CD4-positive, alpha-beta T cell treated with Interleukin-6 for 4 hours (primary cell): ENCODE data around the gene SIL1.
"Not testable (repeated sequence)": the region's sequence is repeated elsewhere in the genome, so short reads cannot be mapped to it uniquely, and the experiment has no call there.

ENCODE experiments used
- DNase-seq: peaks from one replicate; pipeline ENCODE4 v3.0.0-alpha.2; 2020; ENCODE audit warnings: mixed read lengths

Gene SIL1

DNA sequence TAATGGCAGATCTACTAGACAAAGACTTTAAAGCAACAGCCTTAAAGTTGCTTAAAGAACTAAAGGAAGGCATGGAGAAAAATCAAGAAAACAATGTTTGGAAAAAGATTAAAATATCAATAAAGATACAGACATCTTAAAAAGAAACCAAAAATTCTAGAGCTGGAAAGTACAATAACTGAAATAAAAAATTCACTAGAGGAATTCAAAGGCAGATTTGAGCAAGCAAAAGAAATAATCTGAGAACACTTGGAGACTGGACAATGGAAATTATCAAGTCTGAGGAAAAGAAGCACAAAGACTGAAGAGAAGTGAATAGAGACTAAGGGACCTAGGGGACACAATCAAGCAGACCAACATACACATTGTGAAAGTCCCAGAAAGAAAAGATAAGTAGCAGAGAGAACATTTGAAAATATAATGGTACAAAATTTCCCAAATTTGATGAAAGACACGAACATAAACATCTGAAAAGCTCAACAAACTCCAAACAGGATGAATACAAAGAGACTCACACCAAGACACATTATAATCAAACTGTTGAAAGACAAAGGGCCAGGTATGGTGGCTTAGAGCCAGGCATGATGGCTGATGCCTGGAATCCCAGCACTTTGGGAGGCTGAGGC, 26.3 kb downstream of the SIL1 start:
- DNase-seq, result no peak

DNA sequence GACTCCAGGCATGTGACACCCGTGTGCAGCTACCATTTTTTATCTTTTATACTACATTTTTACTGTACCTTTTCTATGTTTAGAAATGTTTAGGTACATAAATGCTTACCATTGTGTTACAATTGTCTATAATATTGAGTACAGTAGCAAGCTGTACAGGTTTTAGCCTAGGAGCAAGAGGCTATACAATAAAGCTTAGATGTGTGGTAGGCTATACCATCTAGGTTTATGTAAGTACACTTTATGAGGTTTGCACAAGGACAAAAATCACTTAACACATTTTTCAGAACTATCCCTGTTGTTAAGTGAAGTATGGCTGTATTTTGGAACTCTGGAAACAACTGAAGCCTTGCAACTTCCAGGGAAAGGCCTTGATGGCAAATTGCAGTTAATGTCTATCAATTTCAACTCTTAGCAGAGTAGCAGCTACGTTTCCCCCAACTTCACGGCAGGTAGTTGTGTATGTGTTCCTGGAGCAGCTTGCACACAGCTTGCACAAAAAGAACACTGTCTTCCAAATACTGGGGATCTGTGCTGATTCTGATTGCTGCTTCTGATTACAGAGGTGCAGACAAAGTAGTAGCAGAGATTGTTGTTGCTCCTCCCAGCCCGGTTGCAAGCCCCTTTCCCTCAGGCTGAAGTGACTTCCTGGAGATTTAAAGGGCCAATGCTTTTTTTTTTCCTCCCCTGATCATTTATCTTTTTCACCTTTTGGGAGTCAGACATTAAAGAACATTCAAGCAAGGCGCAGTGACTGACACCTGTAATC, 30.0 kb downstream of the SIL1 start:
- DNase-seq, result no peak

DNA sequence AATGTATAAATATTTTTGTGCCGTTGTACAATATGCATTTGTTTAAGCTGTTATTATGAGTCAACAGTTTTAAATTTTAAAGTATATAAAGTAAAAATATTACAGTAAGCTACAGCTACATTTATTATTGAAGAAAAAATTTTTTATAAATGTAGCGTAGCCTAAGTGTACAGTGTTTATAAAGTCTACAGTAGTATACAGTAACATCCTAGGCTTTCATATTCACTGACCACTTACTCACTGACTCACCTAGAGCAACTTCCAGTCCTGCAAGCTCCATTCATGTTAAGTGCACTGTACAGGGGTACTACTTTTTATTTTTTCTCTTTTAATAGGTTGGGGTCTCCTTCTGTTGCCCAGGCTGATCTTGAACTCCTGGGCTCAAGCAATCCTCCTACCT, 30.6 kb downstream of the SIL1 start:
- no peak for DNase-seq

- DNase-seq, result no peak
Observed at GRCh38 chr5:139167063-139167462, 31.1 kb downstream of the SIL1 start.

DNA sequence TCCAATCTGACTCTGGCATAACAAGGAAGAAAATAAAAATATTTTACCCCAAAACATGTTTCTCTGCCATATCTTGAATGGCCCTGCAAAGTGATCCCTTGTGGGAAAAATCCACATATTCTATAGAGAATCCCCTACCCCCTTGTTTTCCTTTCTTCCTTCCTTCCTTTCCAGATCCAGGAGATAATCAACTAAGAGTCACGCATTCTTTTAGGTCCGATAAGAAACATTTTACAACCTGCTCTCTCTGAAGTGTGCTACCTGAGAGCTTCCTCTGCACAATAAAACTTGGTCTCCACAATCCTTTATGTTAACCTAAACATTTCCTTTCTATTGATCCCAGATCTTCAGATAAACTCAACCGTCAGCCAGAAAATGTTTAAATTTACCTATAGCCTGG, 33.3 kb downstream of the SIL1 start:
- DNase-seq, result not testable (repeated sequence)

- no peak for DNase-seq
Observed at GRCh38 chr5:139164020-139164419, 34.1 kb downstream of the SIL1 start.

DNA sequence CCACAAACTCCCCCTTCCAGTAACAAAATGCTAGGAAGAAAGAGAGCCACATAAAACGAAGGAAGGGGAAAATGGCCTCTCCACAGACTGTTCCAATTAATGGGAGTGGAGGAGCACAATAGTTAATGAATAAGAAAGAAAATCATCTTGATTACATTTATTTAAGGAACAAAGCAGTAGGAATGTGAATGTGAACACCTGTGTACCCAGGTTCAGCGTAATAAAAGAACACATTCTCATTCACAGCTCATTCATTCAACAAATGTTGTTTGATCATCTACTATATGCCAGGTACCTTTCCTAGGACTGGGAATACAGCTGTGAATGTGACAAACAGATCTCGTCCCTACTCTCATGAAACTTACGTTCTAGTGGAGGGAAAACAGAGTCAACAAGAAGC, 35.7 kb downstream of the SIL1 start:
- no peak for DNase-seq

- DNase-seq, result no peak
Observed at GRCh38 chr5:139158791-139159190, 39.4 kb downstream of the SIL1 start.

DNA sequence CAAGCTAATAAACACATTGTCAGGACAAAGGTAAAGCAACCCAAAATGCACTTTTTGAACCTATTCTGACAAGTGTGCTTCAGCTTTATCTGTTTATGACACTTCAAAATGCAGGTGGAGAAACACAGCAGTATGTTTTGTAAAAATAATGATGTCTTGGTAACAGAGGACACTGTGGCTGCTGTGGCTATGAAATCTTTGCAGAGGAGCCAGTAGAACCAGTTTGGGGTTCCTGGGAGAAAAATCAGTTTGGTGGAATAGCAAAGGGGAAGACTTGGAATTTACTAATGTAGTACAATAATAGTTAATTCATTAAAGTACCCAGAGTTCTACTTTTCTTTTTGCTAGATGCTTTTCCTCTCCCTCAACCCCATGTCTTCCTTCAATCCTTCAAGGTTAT, 40.6 kb downstream of the SIL1 start:
- DNase-seq, result no peak

GRCh38 chr5:139156814-139157213, 41.4 kb downstream of the SIL1 start:
- DNase-seq, result no peak

GRCh38 chr5:139155333-139155732, 42.8 kb downstream of the SIL1 start:
- no peak for DNase-seq

DNA sequence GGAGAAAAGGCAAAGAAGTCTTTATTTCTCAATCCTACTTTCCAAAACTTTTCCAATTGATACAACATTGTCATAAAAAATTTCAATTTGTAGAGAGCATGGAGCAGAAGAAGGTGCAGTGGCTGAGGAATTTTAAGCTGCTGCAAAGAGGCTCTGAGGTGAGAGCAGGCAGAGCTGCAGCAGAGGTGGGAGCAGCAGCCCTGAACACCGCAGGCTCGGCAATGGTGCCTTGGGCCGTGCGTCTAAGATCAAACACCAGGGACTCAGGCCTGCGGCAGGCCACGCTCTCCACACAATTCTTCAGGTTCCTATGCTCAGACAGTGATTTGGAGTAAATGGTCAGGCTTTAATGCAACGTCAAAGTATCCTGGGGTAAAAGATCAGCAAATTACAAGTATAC, 46.3 kb downstream of the SIL1 start:
- no peak for DNase-seq

- no peak for DNase-seq
Observed at GRCh38 chr5:139150367-139150999, 47.7 kb downstream of the SIL1 start.

GRCh38 chr5:139149477-139150199, 48.5 kb downstream of the SIL1 start:
- no peak for DNase-seq

DNA sequence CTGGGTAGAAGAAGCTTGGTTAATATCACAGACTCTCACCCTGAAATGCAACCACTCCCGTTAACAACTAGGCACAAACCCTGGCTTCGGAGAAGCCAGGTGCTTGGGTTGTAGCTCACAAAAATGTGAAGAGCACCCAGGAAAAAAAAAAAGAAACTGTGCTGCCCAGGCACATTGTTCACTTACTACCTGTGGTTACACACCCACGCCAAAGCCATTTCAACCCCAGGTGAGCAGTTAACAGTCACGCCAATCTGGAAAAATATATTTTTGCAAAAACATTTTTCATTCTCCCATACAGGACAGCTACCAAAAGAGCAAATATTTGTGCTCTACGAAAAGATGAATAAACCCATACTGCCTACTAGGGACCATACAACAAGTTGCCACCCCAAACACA, 49.2 kb downstream of the SIL1 start:
- DNase-seq, result no peak

- DNase-seq, result no peak
Observed at GRCh38 chr5:139148306-139148705, 49.9 kb downstream of the SIL1 start.

DNA sequence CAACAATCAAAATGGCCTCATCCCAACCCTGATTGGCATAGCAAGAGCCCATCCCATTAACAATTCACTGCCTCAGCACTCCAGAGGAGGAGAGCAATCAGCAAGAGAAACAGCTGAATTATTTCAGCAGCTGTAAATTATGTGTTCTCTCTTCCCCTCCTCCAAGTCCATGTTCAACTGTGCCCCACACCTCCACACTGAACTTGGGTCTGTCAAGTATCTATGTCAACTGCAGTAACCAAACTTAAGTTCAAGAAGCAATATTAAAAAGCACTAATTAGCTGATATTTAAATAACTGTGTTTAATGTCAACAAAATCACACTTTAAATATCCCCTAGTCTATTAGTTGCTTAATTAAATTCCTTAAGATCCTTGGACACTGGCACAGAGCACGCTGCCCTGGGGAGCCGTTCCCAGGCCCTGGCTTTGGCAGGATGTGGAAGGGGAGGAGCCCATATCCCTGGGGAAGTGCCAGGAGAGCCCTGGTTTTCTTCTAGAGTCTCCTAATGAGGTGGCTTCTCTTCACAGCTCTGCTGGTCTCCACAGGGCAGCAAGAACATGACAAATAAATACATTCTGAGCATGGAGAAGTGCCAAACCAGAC, 50.6 kb downstream of the SIL1 start:
- DNase-seq, result no peak

DNA sequence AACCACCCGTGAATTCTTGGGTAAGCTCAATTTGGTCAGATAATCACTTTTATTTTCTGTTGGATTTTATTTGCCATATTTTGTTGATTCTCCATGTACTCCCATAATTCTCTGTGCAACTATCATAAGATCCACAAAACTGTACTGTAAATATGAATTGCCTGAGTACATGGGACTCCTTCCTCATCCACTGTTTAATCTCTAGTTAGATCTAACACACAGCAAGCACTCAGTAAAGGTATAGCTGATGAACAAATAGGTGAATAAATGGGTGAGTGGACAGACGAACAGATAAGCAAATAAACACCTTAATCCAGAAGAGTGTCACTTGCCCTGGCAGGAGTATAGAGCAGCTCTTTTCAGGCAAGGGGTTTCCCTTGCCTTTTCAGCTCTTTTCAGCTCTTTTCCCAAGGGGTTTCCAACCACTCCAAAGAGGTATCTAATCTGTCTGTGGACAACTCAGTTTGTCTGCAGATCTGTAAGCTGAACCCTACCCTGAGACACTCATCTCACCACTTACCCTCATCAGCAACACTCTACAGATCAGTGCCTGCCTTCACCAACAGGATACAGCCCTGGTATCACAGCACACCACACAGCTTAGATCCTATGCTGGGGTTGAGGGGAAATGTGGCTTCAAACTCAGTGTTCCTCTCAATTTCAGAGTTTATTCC, 51.2 kb downstream of the SIL1 start:
- DNase-seq, result no peak

- DNase-seq, result no peak
Observed at GRCh38 chr5:139141446-139142204, 56.5 kb downstream of the SIL1 start.

DNA sequence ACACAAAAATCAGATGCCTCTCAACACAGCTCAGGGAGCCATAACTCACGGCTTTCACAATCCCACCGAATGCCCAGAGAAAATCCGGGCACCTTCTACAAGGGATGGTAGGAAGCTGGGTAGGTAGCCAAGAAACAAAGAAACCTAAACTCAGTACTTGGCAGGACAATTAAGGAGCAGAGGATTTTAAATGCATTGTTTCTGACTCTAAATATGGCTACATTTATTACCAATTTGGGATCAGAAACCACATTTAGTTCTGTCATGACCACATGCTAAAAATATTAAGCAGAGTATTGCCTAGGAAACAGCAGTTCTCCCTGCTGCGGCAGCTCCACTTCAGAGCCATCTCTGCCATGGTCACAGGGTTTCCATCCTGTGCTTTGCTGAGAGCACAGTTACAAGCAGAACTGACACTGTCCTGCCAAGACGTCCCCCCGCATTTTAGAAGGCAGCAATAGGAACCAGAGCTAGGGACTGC, 57.5 kb downstream of the SIL1 start:
- DNase-seq, result no peak

DNA sequence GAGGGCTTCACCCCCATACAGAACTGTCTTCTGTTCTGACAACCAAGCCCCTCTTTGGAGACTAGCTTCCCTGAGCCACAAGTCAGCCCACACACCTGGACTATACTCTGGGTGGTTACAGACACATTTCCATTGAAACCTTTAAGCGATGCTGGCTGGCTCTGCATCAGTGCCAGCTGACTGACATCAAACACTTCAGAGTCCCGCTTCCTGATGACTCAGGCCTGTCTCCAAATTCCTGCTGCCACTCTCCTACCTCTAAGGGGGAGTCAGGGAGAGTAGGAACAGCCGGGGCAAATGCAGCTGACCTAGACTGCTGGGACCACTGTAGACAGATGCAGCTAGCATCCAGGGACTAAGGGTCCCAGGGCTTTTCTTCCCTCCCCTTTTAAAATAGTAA, 59.4 kb downstream of the SIL1 start:
- no peak for DNase-seq

DNA sequence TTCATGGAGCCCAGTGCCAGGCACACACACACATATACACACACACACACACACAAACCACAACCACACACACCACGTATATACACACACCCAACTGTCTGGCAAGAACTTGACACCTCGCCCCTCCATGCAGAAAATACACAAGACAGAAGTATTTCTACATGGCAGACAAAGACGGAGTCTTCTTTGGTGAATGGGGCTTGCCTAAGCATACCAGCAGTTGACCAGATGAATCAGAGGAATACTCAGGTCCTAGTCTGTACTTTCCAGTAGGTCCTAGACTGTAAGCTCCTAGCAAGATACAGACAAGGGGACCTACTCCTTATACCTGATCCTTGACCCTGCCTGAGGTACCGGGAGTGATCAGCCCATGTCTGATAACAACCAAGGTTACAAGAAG, 60.1 kb downstream of the SIL1 start:
- no peak for DNase-seq
